Measurements from ENCODE around the gene HSPA12B.
"Not testable (repeated sequence)": the region's sequence is repeated elsewhere in the genome, so short reads cannot be mapped to it uniquely, and the experiment has no call there.

Gene HSPA12B

GRCh38 chr20:3788685-3789155 lies 56.2 kb downstream of the HSPA12B start:
- peak in 1 of 2 experiments; percentile 38 for DNase-seq

GRCh38 chr20:3789201-3789600 lies 56.7 kb downstream of the HSPA12B start:
- DNase-seq, result not testable (repeated sequence)

GRCh38 chr20:3794168-3794567 lies 61.7 kb downstream of the HSPA12B start:
- DNase-seq, result not testable (repeated sequence)

- no peak for DNase-seq
Measured at GRCh38 chr20:3794701-3795420, 62.4 kb downstream of the HSPA12B start.

GRCh38 chr20:3795511-3796468 lies 63.3 kb downstream of the HSPA12B start, which contains the start of gene CDC25B:
CDC25B (plus strand) TSS chr20:3796310; CDS start chr20:3796532, 222 bp downstream.
- DNase-seq, result peak; percentile 96 to 98

GRCh38 chr20:3796477-3797225 lies 64.2 kb downstream of the HSPA12B start:
- no peak for DNase-seq

GRCh38 chr20:3797226-3797545 lies 64.7 kb downstream of the HSPA12B start:
- DNase-seq, result no peak

GRCh38 chr20:3797592-3798372 lies 65.3 kb downstream of the HSPA12B start:
- DNase-seq, result no peak

- no peak for DNase-seq
Measured at GRCh38 chr20:3798373-3798768, 65.9 kb downstream of the HSPA12B start.

GRCh38 chr20:3798908-3799248 lies 66.4 kb downstream of the HSPA12B start:
- peak; percentile 79 for DNase-seq

- DNase-seq, result no peak
Measured at GRCh38 chr20:3800256-3800877, 67.9 kb downstream of the HSPA12B start.

GRCh38 chr20:3800878-3801260 lies 68.4 kb downstream of the HSPA12B start:
- no peak for DNase-seq

- no peak for DNase-seq
Measured at GRCh38 chr20:3801299-3801698, 68.8 kb downstream of the HSPA12B start.

- DNase-seq, result no peak
Measured at GRCh38 chr20:3801846-3802245, 69.4 kb downstream of the HSPA12B start.

All from SHP77 (cell line).